PC-3 (cell line): ENCODE measurements around the gene SDK1. TPM values are rescaled to one million over a fixed set of nuclear protein-coding genes. Genes with fewer than 3 reads are reported as not detected.

Experiments used
- ATAC-seq: fragments of 200-7000 bp; cut with Tn5 transposase; 2 replicates; pipeline ENCODE4 v1.9.1; 2020; ENCODE audit warnings: mild to moderate bottlenecking, moderate library complexity
- BruUV-seq: library from RNA; stranded (reverse); fragments of 400-500 nt; replicated peaks from 2 replicates; lab custom pipeline; 2021; lab: Mats Ljungman, UMichigan
- CTCF ChIA-PET: fragments of 300-600 bp; sonication (Branson Sonifier 250); formaldehyde crosslinking; loops from one replicate; lab custom pipeline; 2022; ENCODE audit warnings: antibody characterized with exemption; lab: Charles Lee
- POLR2A ChIA-PET: fragments of 300-600 bp; sonication (Branson Sonifier 250); formaldehyde crosslinking; loops from one replicate; lab custom pipeline; 2022; ENCODE audit warnings: antibody characterized with exemption; ENCODE audit not compliant: unreplicated experiment; lab: Charles Lee
- DNase-seq: peaks from one replicate; pipeline ENCODE4 v3.0.0-alpha.2; 2015
- H2AFZ ChIP-seq: fragments of 300-600 bp; sonication (generic); 2 replicates; pipeline ENCODE4 v1.6.0; 2016; ENCODE audit warnings: antibody characterized with exemption, low read length
- H3F3A ChIP-seq: fragments of 300-600 bp; sonication (generic); one replicate; pipeline ENCODE4 v1.6.0; 2017; ENCODE audit warnings: antibody characterized with exemption, low read length, control low read depth, mild to moderate bottlenecking; ENCODE audit not compliant: unreplicated experiment
- H3K27ac ChIP-seq: fragments of 300-600 bp; sonication (generic); 2 replicates; pipeline ENCODE4 v1.5.1; 2016; ENCODE audit warnings: mild to moderate bottlenecking, low read length
- H3K27me3 ChIP-seq: fragments of 300-600 bp; sonication (generic); 2 replicates; pipeline ENCODE4 v1.6.1; 2016; ENCODE audit warnings: low read length, mixed read lengths
- H3K36me3 ChIP-seq: fragments of 300-600 bp; sonication (generic); 2 replicates; pipeline ENCODE4 v1.6.1; 2016; ENCODE audit warnings: low read depth, mixed run types, low read length, mixed read lengths
- H3K4me1 ChIP-seq: fragments of 300-600 bp; sonication (generic); 2 replicates; pipeline ENCODE4 v1.5.1; 2016; ENCODE audit warnings: low read length; ENCODE audit not compliant: insufficient read depth
- H3K4me2 ChIP-seq: fragments of 300-600 bp; sonication (generic); 2 replicates; pipeline ENCODE4 v1.6.0; 2016; ENCODE audit warnings: low read length
- H3K4me3 ChIP-seq: fragments of 300-600 bp; sonication (generic); 2 replicates; pipeline ENCODE4 v1.5.1; 2016; ENCODE audit warnings: mild to moderate bottlenecking, low read length, mixed read lengths
- H3K79me2 ChIP-seq: fragments of 300-600 bp; sonication (generic); 2 replicates; pipeline ENCODE4 v1.6.1; 2017; ENCODE audit warnings: low read length, mixed read lengths
- H3K9ac ChIP-seq: fragments of 300-600 bp; sonication (generic); 2 replicates; pipeline ENCODE4 v1.6.0; 2016; ENCODE audit warnings: mild to moderate bottlenecking, low read length
- H3K9me2 ChIP-seq: fragments of 300-600 bp; sonication (generic); replicated peaks from 2 replicates; pipeline ENCODE4 v1.6.1; 2016; ENCODE audit warnings: mixed run types, low read length, mixed read lengths
- H3K9me3 ChIP-seq: fragments of 300-600 bp; sonication (generic); 2 replicates; pipeline ENCODE4 v1.6.1; 2016; ENCODE audit warnings: low read length, mixed read lengths
- H4K20me1 ChIP-seq: fragments of 300-600 bp; sonication (generic); 2 replicates; pipeline ENCODE4 v1.6.1; 2016; ENCODE audit warnings: low read length, mixed read lengths
- CTCF ChIP-seq: fragments of 300-600 bp; sonication (generic); conservative IDR thresholded peaks from 2 replicates; pipeline ENCODE4 v1.5.1; 2017; ENCODE audit warnings: antibody characterized with exemption, low read depth, mild to moderate bottlenecking, low read length
- EZH2 ChIP-seq: fragments of 300-600 bp; sonication (generic); IDR thresholded peaks from one replicate; pipeline ENCODE4 v1.6.1; 2017; ENCODE audit warnings: antibody characterized with exemption, mild to moderate bottlenecking, low read length; ENCODE audit not compliant: unreplicated experiment
- EZH2phosphoT487 ChIP-seq: fragments of 300-600 bp; sonication (generic); IDR thresholded peaks from 2 replicates; pipeline ENCODE4 v1.6.1; 2018; ENCODE audit warnings: mild to moderate bottlenecking, antibody characterized with exemption, low read length, borderline replicate concordance
- intact Hi-C: fragments of 100-400 bp; cut with micrococcal nuclease; formaldehyde crosslinking; loops from 2 replicates; pipeline ENCODE4 v1.9.0; 2023
- total RNA-seq: library from RNA; depleted of rRNA; stranded (reverse); fragments of >200 nt; gene quantifications from 2 replicates; pipeline ENCODE4 v1.2.3, GENCODE V29; 2014

Gene SDK1
- total RNA-seq, 1 experiment from 2014 or later = 2.8 TPM

GRCh38 chr7:4226524-4226882 lies 925.5 kb downstream of the SDK1 start:
- H3K4me1 ChIP-seq = no peaks in the 10 kb centered on the region
- ChIA-PET CTCF (no interaction called here), POLR2A (no interaction called here)
- H4K20me1 ChIP-seq = no peaks in the 10 kb centered on the region
- no peak overlapping the region for H2AFZ ChIP-seq
- no peak overlapping the region for H3K27ac ChIP-seq
- no peak overlapping the region for H3K4me2 ChIP-seq
- intact Hi-C loops = no loop called here
- no peaks in the 10 kb centered on the region for H3K9me2 ChIP-seq
- H3K79me2 ChIP-seq = no peaks in the 10 kb centered on the region
- H3K36me3 ChIP-seq = no peaks in the 10 kb centered on the region
- BruUV-seq = no TSS peak
- TF ChIP-seq CTCF = peak; percentile 34
- TF ChIP-seq EZH2phosphoT487 = no peak
- no peak for TF ChIP-seq EZH2
- no peaks in the 10 kb centered on the region for H3K9me3 ChIP-seq
- ATAC-seq = no peak; the same call in 1 of the 2 replicates
- H3F3A ChIP-seq = no peaks in the 10 kb centered on the region
- H3K9ac ChIP-seq = no peak overlapping the region
- H3K27me3 ChIP-seq = no peaks in the 10 kb centered on the region
- no peak overlapping the region for H3K4me3 ChIP-seq
- DNase-seq = peak; percentile 8

GRCh38 chr7:4227105-4228010 lies 926.3 kb downstream of the SDK1 start:
- ATAC-seq = no peak
- Histone ChIP-seq H3K9me3 (no peaks in the 10 kb centered on the region), H3K27ac (no peak overlapping the region), H3K9ac (no peak overlapping the region), H3F3A (no peaks in the 10 kb centered on the region), H3K9me2 (no peaks in the 10 kb centered on the region), H3K36me3 (no peaks in the 10 kb centered on the region), H3K4me1 (no peaks in the 10 kb centered on the region), H4K20me1 (no peaks in the 10 kb centered on the region), H2AFZ (no peak overlapping the region), H3K4me2 (no peak overlapping the region), H3K4me3 (no peak overlapping the region), H3K79me2 (no peaks in the 10 kb centered on the region), H3K27me3 (no peaks in the 10 kb centered on the region)
- intact Hi-C loops = no loop called here
- CTCF ChIA-PET = no interaction called here
- DNase-seq = no peak
- POLR2A ChIA-PET = no interaction called here
- TF ChIP-seq EZH2 = no peak
- TF ChIP-seq EZH2phosphoT487 = no peak
- no peak for TF ChIP-seq CTCF
- BruUV-seq = no TSS peak

GRCh38 chr7:4230352-4230751 lies 929.3 kb downstream of the SDK1 start:
- Histone ChIP-seq H3K4me1 (no peaks in the 10 kb centered on the region), H3K4me3 (no peak overlapping the region), H3K9me3 (no peaks in the 10 kb centered on the region), H3F3A (no peaks in the 10 kb centered on the region), H3K27ac (no peak overlapping the region), H3K4me2 (no peak overlapping the region), H3K9me2 (no peaks in the 10 kb centered on the region), H2AFZ (no peak overlapping the region), H3K36me3 (no peaks in the 10 kb centered on the region), H3K9ac (no peak overlapping the region), H3K27me3 (no peaks in the 10 kb centered on the region), H4K20me1 (no peaks in the 10 kb centered on the region), H3K79me2 (no peaks in the 10 kb centered on the region)
- no peak for ATAC-seq
- ChIA-PET POLR2A (no interaction called here), CTCF (no interaction called here)
- DNase-seq = no peak
- intact Hi-C loops = no loop called here
- no TSS peak for BruUV-seq
- TF ChIP-seq EZH2 = no peak
- no peak for TF ChIP-seq EZH2phosphoT487
- no peak for TF ChIP-seq CTCF
